AG10803 (cell line): ENCODE results near the gene CACNB2.

ENCODE experiments used
- DNase-seq: peaks from one replicate; pipeline ENCODE4 v3.0.0; 2010; ENCODE audit warnings: low read depth
- H3K4me3 ChIP-seq: 2 replicates; pipeline ENCODE4 v1.5.1; 2011; ENCODE audit warnings: mild to moderate bottlenecking, low read length, control low read depth
- CTCF ChIP-seq: conservative IDR thresholded peaks from 2 replicates; pipeline ENCODE4 v1.5.1; 2011; ENCODE audit warnings: mild to moderate bottlenecking, low read length, control low read depth, inconsistent platforms

The CACNB2 gene

GRCh38 chr10:18367840-18368239 is 227.6 kb downstream of the CACNB2 start:
- no peak for TF ChIP-seq CTCF
- no peak overlapping the region for H3K4me3 ChIP-seq
- DNase-seq: no peak

- TF ChIP-seq CTCF: no peak
- no peak for DNase-seq
- no peak overlapping the region for H3K4me3 ChIP-seq
These were observed 228.0 kb downstream of the CACNB2 start for GRCh38 chr10:18368273-18368672.

- H3K4me3 ChIP-seq: no peak overlapping the region
- peak; percentile 4 for DNase-seq
- TF ChIP-seq CTCF: no peak
These were observed 228.5 kb downstream of the CACNB2 start for GRCh38 chr10:18368682-18369081.

GRCh38 chr10:18369859-18370473 is 229.7 kb downstream of the CACNB2 start:
- no peak for TF ChIP-seq CTCF
- DNase-seq: no peak

GRCh38 chr10:18376650-18377049 is 236.4 kb downstream of the CACNB2 start:
- no peak for TF ChIP-seq CTCF
- H3K4me3 ChIP-seq: no peak overlapping the region
- DNase-seq: no peak

More at GRCh38 chr10:18369859-18370473, 229.7 kb downstream of the CACNB2 start:
- no peak overlapping the region for H3K4me3 ChIP-seq

- H3K4me3 ChIP-seq: no peak overlapping the region
- no peak for DNase-seq
- TF ChIP-seq CTCF: no peak
These were observed 237.7 kb downstream of the CACNB2 start for GRCh38 chr10:18377898-18378297.

- no peak for DNase-seq
- H3K4me3 ChIP-seq: no peak overlapping the region
These were observed 238.5 kb downstream of the CACNB2 start for GRCh38 chr10:18378766-18379165.

More at GRCh38 chr10:18378766-18379165, 238.5 kb downstream of the CACNB2 start:
- TF ChIP-seq CTCF: no peak
